NB4 (cell line): Measurements from ENCODE around the gene SLC43A2.

Experiments used
- MYC ChIP-seq: IDR thresholded peaks from 2 replicates; pipeline ENCODE4 v1.6.1; 2011; ENCODE audit warnings: low read depth, low read length
- POLR2A ChIP-seq: IDR thresholded peaks from 2 replicates; pipeline ENCODE4 v1.6.1; 2011; ENCODE audit warnings: mild to moderate bottlenecking; ENCODE audit not compliant: insufficient read length; ENCODE audit errors: extremely low read depth
- TF ChIP-seq, protein P1 (sequence below): IDR thresholded peaks from one replicate; pipeline ENCODE4 v1.5.1; 2012; ENCODE audit warnings: low read depth, low read length
- TF ChIP-seq, protein P2 (sequence below): IDR thresholded peaks from 2 replicates; pipeline ENCODE4 v1.6.1; 2011; ENCODE audit warnings: low read depth, low read length

DNA sequence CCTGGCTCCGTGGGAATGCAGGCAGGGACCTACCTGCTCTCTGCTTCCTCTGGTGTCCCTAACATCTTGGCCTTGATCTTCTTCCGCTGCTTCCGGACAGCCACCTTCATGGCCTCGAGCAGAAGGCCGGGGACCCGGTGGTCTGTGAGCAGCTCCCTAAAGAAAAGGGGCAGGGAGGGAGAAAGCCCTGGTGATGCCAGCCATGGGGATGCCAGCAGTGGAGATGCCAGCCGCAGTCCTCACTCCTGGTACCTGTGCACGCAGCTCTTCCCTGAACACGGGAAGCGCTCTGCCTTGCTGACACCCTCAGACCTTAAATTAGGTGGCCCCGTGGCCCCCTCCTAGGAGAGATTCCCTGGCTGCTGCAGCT is 19.2 kb upstream of the SLC43A2 start:
- TF ChIP-seq, protein P1, sequence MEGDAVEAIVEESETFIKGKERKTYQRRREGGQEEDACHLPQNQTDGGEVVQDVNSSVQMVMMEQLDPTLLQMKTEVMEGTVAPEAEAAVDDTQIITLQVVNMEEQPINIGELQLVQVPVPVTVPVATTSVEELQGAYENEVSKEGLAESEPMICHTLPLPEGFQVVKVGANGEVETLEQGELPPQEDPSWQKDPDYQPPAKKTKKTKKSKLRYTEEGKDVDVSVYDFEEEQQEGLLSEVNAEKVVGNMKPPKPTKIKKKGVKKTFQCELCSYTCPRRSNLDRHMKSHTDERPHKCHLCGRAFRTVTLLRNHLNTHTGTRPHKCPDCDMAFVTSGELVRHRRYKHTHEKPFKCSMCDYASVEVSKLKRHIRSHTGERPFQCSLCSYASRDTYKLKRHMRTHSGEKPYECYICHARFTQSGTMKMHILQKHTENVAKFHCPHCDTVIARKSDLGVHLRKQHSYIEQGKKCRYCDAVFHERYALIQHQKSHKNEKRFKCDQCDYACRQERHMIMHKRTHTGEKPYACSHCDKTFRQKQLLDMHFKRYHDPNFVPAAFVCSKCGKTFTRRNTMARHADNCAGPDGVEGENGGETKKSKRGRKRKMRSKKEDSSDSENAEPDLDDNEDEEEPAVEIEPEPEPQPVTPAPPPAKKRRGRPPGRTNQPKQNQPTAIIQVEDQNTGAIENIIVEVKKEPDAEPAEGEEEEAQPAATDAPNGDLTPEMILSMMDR, result no peak
- TF ChIP-seq POLR2A (no peak), MYC (no peak)
- TF ChIP-seq, protein P2, sequence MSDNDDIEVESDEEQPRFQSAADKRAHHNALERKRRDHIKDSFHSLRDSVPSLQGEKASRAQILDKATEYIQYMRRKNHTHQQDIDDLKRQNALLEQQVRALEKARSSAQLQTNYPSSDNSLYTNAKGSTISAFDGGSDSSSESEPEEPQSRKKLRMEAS, result no peak
